ENCODE data around the gene DDX20.
"Not testable (repeated sequence)": the region's sequence is repeated elsewhere in the genome, so short reads cannot be mapped to it uniquely, and the experiment has no call there.

Gene DDX20

GRCh38 chr1:111789666-111790316 lies 34.1 kb downstream of the DDX20 start:
- no peak for DNase-seq (ENCODE audit: low read depth)

DNA sequence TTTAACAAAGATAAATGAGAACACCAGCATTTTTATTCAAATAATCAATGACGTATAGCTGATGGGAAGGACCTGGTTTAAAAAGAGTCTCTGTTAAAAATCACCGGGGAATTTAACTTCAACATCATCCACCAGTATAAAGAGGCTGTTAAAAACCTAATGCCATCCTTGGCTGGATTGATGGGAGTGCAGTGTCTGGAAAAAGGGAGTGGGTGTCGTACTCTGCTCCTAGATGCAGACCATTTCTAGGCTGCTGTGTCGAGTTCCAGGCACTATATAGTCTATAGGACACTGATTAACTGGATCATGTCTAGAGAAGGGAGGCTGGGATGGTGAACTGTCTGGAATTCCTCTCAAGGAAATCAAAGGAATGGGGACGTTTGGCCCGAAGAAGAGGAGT lies 36.1 kb downstream of the DDX20 start:
- no peak for DNase-seq (ENCODE audit: low read depth)

GRCh38 chr1:111792249-111792648 lies 36.5 kb downstream of the DDX20 start:
- DNase-seq (ENCODE audit: low read depth) = no peak

GRCh38 chr1:111793923-111794322 lies 38.2 kb downstream of the DDX20 start:
- no peak for DNase-seq (ENCODE audit: low read depth)

GRCh38 chr1:111795401-111795800 lies 39.7 kb downstream of the DDX20 start:
- no peak for DNase-seq (ENCODE audit: low read depth)

- no peak for DNase-seq (ENCODE audit: low read depth)
Observed at GRCh38 chr1:111798580-111798979, 42.9 kb downstream of the DDX20 start.

DNA sequence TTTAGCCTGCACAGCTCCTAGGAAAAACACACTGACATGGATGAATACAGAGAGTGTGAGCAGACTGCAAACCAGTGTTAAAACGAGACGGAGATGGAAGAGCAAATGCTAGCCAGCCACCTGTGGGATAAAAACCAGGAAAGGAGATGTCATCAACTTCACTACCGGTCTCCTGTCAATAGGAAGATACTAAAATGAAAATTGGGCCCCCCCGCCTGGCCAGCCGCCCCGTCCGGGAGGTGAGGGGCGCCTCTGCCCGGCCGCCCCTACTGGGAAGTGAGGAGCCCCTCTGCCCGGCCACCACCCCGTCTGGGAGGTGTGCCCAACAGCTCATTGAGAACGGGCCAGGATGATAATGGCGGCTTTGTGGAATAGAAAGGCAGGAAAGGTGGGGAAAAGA lies 44.0 kb downstream of the DDX20 start:
- not testable (repeated sequence) for DNase-seq (ENCODE audit: low read depth)

DNA sequence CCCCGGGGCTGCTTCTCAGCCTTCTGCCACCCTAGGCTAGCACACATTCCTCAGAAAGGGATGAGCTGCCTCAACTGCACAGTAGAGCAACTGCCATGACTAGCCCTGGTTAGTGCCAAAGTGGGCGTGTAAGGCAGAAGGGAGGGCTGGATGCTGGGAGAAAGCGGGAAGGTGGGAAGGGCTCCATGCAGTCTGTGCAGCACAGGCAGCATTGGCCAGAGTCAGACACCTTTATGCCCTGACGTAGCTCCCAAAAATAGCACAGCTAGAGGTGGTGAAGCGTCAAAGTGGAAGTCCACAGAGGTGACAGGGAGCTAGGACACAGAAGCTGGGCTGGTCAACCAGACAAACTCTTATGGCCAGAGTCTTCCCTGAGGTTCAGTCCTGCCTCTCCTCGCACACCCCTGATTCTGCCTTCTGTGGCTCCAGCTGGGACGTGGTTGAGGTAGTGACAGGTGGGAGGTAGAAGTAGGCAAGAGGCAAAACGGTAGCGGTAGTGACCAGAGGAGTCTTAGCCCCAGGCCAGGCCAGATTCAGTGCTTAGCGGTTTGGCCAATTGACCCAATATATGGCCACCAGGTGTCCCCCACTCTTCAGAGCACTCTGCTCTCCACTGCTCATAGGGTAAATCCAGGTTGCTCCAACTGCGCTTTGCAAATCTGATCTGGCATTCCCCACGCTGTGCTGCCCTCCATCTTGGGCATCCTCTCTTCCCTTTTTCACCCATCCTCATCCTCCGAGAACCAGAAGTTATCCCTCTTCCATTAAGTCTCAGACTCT lies 45.6 kb downstream of the DDX20 start:
- DNase-seq (ENCODE audit: low read depth) = no peak

GRCh38 chr1:111802110-111802509 lies 46.4 kb downstream of the DDX20 start:
- DNase-seq (ENCODE audit: low read depth) = no peak

DNA sequence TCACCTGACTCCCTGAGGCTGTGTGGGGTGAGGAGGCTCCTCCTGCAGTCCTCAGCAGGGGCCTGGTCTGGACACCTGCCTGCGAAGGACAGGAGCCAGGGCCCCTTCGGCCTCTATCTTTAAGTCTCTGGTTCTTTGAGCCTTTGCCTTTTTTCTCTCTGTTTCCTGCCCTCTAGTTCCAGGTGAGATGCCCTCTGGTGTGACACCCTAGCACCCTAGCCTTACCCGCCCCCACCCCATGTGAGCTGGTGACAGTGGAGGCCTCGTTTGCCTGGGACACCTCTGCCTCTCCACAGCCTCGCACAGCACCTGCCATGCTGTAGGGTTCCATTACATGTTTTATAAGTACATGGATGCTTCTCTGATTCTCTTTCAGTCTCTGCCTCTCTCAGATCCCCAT lies 47.3 kb downstream of the DDX20 start:
- no peak for DNase-seq (ENCODE audit: low read depth)

- no peak for DNase-seq (ENCODE audit: low read depth)
Observed at GRCh38 chr1:111803951-111804350, 48.2 kb downstream of the DDX20 start.

GRCh38 chr1:111804776-111805175 lies 49.1 kb downstream of the DDX20 start:
- DNase-seq (ENCODE audit: low read depth) = no peak

DNA sequence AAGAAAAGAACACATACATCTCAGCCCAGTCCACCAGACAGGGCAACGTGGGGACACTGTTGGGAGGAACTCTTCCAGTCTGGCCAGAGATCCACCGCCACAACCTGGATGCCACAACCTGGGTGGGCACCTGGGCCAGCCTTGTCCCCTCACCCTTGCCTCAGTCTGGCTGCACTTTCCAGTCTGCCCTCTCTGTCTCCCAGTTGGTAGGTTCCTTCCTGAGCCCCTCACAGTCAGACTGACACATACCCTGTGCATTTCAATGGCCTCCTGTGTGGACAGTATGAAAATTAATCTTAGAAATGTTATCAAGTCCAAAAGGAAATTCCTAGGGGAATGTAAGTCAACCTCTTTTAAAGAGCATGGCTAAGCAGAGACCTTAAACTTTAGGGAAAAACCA lies 49.5 kb downstream of the DDX20 start:
- DNase-seq (ENCODE audit: low read depth) = no peak

- DNase-seq (ENCODE audit: low read depth) = no peak
Observed at GRCh38 chr1:111811891-111812290, 56.2 kb downstream of the DDX20 start.

- no peak for DNase-seq (ENCODE audit: low read depth)
Observed at GRCh38 chr1:111812306-111812705, 56.6 kb downstream of the DDX20 start.

DNA sequence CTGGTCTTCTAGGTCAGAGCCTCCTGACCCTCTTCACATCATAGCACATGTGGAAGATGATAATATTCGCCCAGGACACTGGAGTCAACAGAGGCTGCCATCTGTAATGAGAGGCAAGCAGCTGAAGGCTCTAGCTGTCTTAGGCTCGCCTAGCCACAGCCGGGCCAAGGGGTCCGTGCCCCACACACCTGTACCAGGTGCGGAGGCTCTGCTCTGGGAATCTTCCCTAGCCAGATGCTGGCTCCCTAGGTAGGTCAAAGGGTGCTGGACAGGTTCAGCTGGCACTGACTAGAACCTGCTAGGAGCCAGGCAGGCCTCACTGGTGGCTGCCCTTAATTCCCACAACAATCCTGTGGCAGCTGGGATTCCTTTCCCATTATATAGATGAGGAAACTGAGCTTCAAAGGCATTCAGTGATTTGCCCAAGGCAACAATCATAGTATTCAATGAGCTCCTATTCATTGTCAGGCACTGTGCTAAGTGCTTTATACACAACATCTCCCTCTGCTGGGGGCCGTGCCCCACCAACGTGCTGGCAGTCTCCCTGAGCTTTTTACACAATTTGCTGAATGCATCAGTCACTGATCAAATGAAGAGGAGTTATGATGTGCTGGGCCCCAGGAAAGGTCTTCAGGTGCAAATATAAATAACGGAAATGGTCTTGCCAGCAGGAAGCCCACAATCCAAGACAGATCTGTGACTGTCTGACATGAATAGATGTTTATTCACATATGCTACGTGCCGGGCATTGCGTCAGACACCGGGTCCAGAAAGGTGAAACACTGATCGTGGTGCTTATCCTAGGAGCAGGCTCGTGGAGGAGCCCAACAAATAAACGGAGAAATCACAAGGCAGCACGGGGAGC lies 58.0 kb downstream of the DDX20 start:
- no peak for DNase-seq (ENCODE audit: low read depth)

DNA sequence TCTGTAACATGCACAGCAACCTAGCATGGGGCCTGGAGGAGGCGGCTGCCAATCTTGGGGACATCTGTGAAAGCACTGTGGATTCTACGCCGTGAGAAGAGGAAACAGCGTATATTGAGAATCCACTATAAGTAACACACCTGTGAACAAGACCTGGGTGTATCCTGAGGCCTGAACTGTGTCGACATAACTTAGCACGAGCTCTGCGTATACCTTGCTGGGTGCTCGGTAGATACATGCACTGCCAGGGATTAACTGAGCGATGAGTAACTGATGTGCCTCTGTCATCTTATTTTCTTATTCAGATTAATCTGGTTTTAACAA lies 58.6 kb downstream of the DDX20 start:
- no peak for DNase-seq (ENCODE audit: low read depth)

- no peak for DNase-seq (ENCODE audit: low read depth)
Observed at GRCh38 chr1:111814642-111815041, 58.9 kb downstream of the DDX20 start.

All from T follicular helper cell (primary cell).